Dendritic cell treated with granulocyte-macrophage colony-stimulating factor and Interleukin-4, amounts not matched to agents 40 ng/mL and 50 ng/mL, for 4 days (primary cell): ENCODE results near the gene SELENOF.

ENCODE experiments used
- H3K27ac Mint-ChIP-seq: one replicate; pipeline ENCODE4 v1.8.0; 2022; ENCODE audit warnings: mild to moderate bottlenecking, mixed read lengths
- H3K27me3 Mint-ChIP-seq: one replicate; pipeline ENCODE4 v1.8.0; 2022; ENCODE audit warnings: mild to moderate bottlenecking, mixed read lengths
- H3K36me3 Mint-ChIP-seq: one replicate; pipeline ENCODE4 v1.8.0; 2022; ENCODE audit warnings: low read depth, mixed read lengths
- H3K4me1 Mint-ChIP-seq: one replicate; pipeline ENCODE4 v1.8.0; 2022; ENCODE audit warnings: low read depth, mixed read lengths
- H3K4me3 Mint-ChIP-seq: one replicate; pipeline ENCODE4 v1.8.0; 2022; ENCODE audit warnings: mild to moderate bottlenecking, moderate library complexity, mixed read lengths
- H3K9me3 Mint-ChIP-seq: one replicate; pipeline ENCODE4 v1.8.0; 2022; ENCODE audit warnings: mixed read lengths
- intact Hi-C: fragments of 100-400 bp; cut with micrococcal nuclease; formaldehyde crosslinking; loops from one replicate; pipeline ENCODE4 v1.15.0; 2022

SELENOF gene

GRCh38 chr1:86860020-86860419 is 53.9 kb downstream of the SELENOF start:
- no peaks in the 10 kb centered on the region for H3K9me3 Mint-ChIP-seq
- intact Hi-C loops, result no loop called here

GRCh38 chr1:86858524-86859261 is 55.2 kb downstream of the SELENOF start:
- Mint-ChIP-seq H3K36me3 (peaks cover 18% of the 10 kb centered on the region), H3K4me1 (no peaks in the 10 kb centered on the region), H3K4me3 (no peak overlapping the region), H3K27me3 (no peaks in the 10 kb centered on the region), H3K9me3 (no peaks in the 10 kb centered on the region), H3K27ac (no peak overlapping the region)
- intact Hi-C loops, result no loop called here

More at GRCh38 chr1:86860020-86860419, 53.9 kb downstream of the SELENOF start:
- Mint-ChIP-seq H3K4me1 (no peaks in the 10 kb centered on the region), H3K27me3 (no peaks in the 10 kb centered on the region), H3K27ac (no peak overlapping the region), H3K4me3 (no peak overlapping the region), H3K36me3 (peaks cover 19% of the 10 kb centered on the region)

- H3K36me3 Mint-ChIP-seq, result peaks cover 7% of the 10 kb centered on the region
- H3K4me3 Mint-ChIP-seq, result no peak overlapping the region
- no peaks in the 10 kb centered on the region for H3K9me3 Mint-ChIP-seq
- H3K4me1 Mint-ChIP-seq, result no peaks in the 10 kb centered on the region
- H3K27ac Mint-ChIP-seq, result no peak overlapping the region
- intact Hi-C loops, result no loop called here
- no peaks in the 10 kb centered on the region for H3K27me3 Mint-ChIP-seq
These were observed 57.7 kb downstream of the SELENOF start for GRCh38 chr1:86856196-86856595.

GRCh38 chr1:86854352-86854751 is 59.6 kb downstream of the SELENOF start:
- Mint-ChIP-seq H3K4me1 (no peaks in the 10 kb centered on the region), H3K27me3 (no peaks in the 10 kb centered on the region), H3K36me3 (peaks cover 3% of the 10 kb centered on the region), H3K4me3 (no peak overlapping the region), H3K9me3 (no peaks in the 10 kb centered on the region), H3K27ac (no peak overlapping the region)
- intact Hi-C loops, result no loop called here

GRCh38 chr1:86852782-86853408 is 61.0 kb downstream of the SELENOF start:
- H3K36me3 Mint-ChIP-seq, result no peaks in the 10 kb centered on the region
- no peaks in the 10 kb centered on the region for H3K9me3 Mint-ChIP-seq
- H3K4me1 Mint-ChIP-seq, result no peaks in the 10 kb centered on the region
- intact Hi-C loops, result no loop called here
- H3K27me3 Mint-ChIP-seq, result no peaks in the 10 kb centered on the region
- H3K4me3 Mint-ChIP-seq, result no peak overlapping the region
- H3K27ac Mint-ChIP-seq, result no peak overlapping the region

GRCh38 chr1:86852289-86852688 is 61.6 kb downstream of the SELENOF start:
- H3K27ac Mint-ChIP-seq, result no peak overlapping the region
- H3K4me3 Mint-ChIP-seq, result no peak overlapping the region

GRCh38 chr1:86849756-86850155 is 64.2 kb downstream of the SELENOF start:
- no peaks in the 10 kb centered on the region for H3K27me3 Mint-ChIP-seq
- no peaks in the 10 kb centered on the region for H3K36me3 Mint-ChIP-seq
- H3K9me3 Mint-ChIP-seq, result no peaks in the 10 kb centered on the region
- peaks cover 9% of the 10 kb centered on the region for H3K4me1 Mint-ChIP-seq
- intact Hi-C loops, result no loop called here
- H3K27ac Mint-ChIP-seq, result no peak overlapping the region
- no peak overlapping the region for H3K4me3 Mint-ChIP-seq

More at GRCh38 chr1:86852289-86852688, 61.6 kb downstream of the SELENOF start:
- intact Hi-C loops, result no loop called here
- H3K36me3 Mint-ChIP-seq, result no peaks in the 10 kb centered on the region
- no peaks in the 10 kb centered on the region for H3K27me3 Mint-ChIP-seq
- H3K9me3 Mint-ChIP-seq, result no peaks in the 10 kb centered on the region
- no peaks in the 10 kb centered on the region for H3K4me1 Mint-ChIP-seq

- intact Hi-C loops, result no loop called here
- Mint-ChIP-seq H3K27ac (no peak overlapping the region), H3K27me3 (no peaks in the 10 kb centered on the region), H3K9me3 (no peaks in the 10 kb centered on the region), H3K4me1 (peaks cover 9% of the 10 kb centered on the region), H3K4me3 (no peak overlapping the region), H3K36me3 (no peaks in the 10 kb centered on the region)
These were observed 65.3 kb downstream of the SELENOF start for GRCh38 chr1:86848654-86849053.

- no peak overlapping the region for H3K4me3 Mint-ChIP-seq
- H3K27ac Mint-ChIP-seq, result no peak overlapping the region
- H3K36me3 Mint-ChIP-seq, result no peaks in the 10 kb centered on the region
- no peaks in the 10 kb centered on the region for H3K9me3 Mint-ChIP-seq
- peaks cover 9% of the 10 kb centered on the region for H3K4me1 Mint-ChIP-seq
- no peaks in the 10 kb centered on the region for H3K27me3 Mint-ChIP-seq
- intact Hi-C loops, result no loop called here
These were observed 67.7 kb downstream of the SELENOF start for GRCh38 chr1:86846164-86846647.

- intact Hi-C loops, result no loop called here
- Mint-ChIP-seq H3K9me3 (no peaks in the 10 kb centered on the region), H3K36me3 (no peaks in the 10 kb centered on the region), H3K4me1 (peaks cover 9% of the 10 kb centered on the region), H3K27me3 (no peaks in the 10 kb centered on the region), H3K4me3 (no peak overlapping the region), H3K27ac (no peak overlapping the region)
These were observed 68.4 kb downstream of the SELENOF start for GRCh38 chr1:86845514-86845913.

GRCh38 chr1:86841116-86841515 is 72.8 kb downstream of the SELENOF start:
- no peaks in the 10 kb centered on the region for H3K27me3 Mint-ChIP-seq
- H3K36me3 Mint-ChIP-seq, result no peaks in the 10 kb centered on the region
- intact Hi-C loops, result no loop called here
- peaks cover 3% of the 10 kb centered on the region for H3K4me1 Mint-ChIP-seq
- no peaks in the 10 kb centered on the region for H3K9me3 Mint-ChIP-seq
- H3K27ac Mint-ChIP-seq, result no peak overlapping the region
- no peak overlapping the region for H3K4me3 Mint-ChIP-seq

GRCh38 chr1:86833461-86834215 is 80.3 kb downstream of the SELENOF start:
- Mint-ChIP-seq H3K4me3 (no peak overlapping the region), H3K36me3 (no peaks in the 10 kb centered on the region), H3K27ac (no peak overlapping the region)

GRCh38 chr1:86832433-86832832 is 81.5 kb downstream of the SELENOF start:
- intact Hi-C loops, result loop anchor here (5.0 kb wide), 2 partner anchors 190 to 450 kb away; no protein-coding TSS in a partner anchor
- Mint-ChIP-seq H3K36me3 (no peaks in the 10 kb centered on the region), H3K9me3 (no peaks in the 10 kb centered on the region), H3K4me1 (peaks cover 5% of the 10 kb centered on the region), H3K4me3 (no peak overlapping the region), H3K27me3 (no peaks in the 10 kb centered on the region), H3K27ac (no peak overlapping the region)

More at GRCh38 chr1:86833461-86834215, 80.3 kb downstream of the SELENOF start:
- H3K9me3 Mint-ChIP-seq, result no peaks in the 10 kb centered on the region
- peaks cover 5% of the 10 kb centered on the region for H3K4me1 Mint-ChIP-seq
- intact Hi-C loops, result loop anchor here (1.0 to 5.0 kb wide), 4 partner anchors 132 to 451 kb away; no protein-coding TSS in a partner anchor
- no peaks in the 10 kb centered on the region for H3K27me3 Mint-ChIP-seq

- intact Hi-C loops, result no loop called here
- Mint-ChIP-seq H3K27me3 (no peaks in the 10 kb centered on the region), H3K4me1 (peaks cover 5% of the 10 kb centered on the region), H3K27ac (no peak overlapping the region), H3K4me3 (no peak overlapping the region), H3K9me3 (no peaks in the 10 kb centered on the region), H3K36me3 (no peaks in the 10 kb centered on the region)
These were observed 84.6 kb downstream of the SELENOF start for GRCh38 chr1:86829321-86829720.
